Thyroid gland (tissue), 4 donors: ENCODE data around the gene SLC4A4. TPM values are rescaled to one million over a fixed set of nuclear protein-coding genes. Genes with fewer than 3 reads are reported as not detected.

Source experiments
- DNase-seq, 2 donors: peaks; one replicate each; pipeline ENCODE4 v3.0.0-alpha.2; 2019
- H3K27ac ChIP-seq, 3 donors: fragments of 200-600 bp; sonication (generic); 1 replicate in 2 of 3; 2 replicates in 1 of 3; pipeline ENCODE4 v1.5.1; 2016 to 2019; ENCODE audit warnings: mild to moderate bottlenecking in 1 of 3, moderate library complexity in 1 of 3
- H3K27me3 ChIP-seq: fragments of 200-600 bp; sonication (generic); one replicate; pipeline ENCODE4 v1.5.1; 2019
- H3K36me3 ChIP-seq, 2 donors: fragments of 200-600 bp; sonication (generic); one replicate each; pipeline ENCODE4 v1.5.1; 2016 to 2019
- H3K4me1 ChIP-seq, 2 donors: fragments of 200-600 bp; sonication (generic); one replicate each; pipeline ENCODE4 v1.5.1; 2017 to 2019
- H3K4me3 ChIP-seq, 3 donors: fragments of 200-600 bp; sonication (generic); replicated peaks in 1 of 3; 1 replicate in 2 of 3; 2 replicates in 1 of 3; pipeline ENCODE4 v1.5.1; 2016; ENCODE audit warnings: mild to moderate bottlenecking in 1 of 3
- H3K9me3 ChIP-seq: fragments of 200-600 bp; sonication (generic); one replicate; pipeline ENCODE4 v1.5.1; 2017
- POLR2A ChIP-seq, 2 donors: fragments of 450-650 bp; IDR thresholded peaks; one replicate each; pipeline ENCODE4 v1.6.1; 2017; ENCODE audit warnings: antibody characterized with exemption in 2 of 2, mild to moderate bottlenecking in 2 of 2, moderate library complexity in 1 of 2
- WGBS, 2 donors: methylation state at CpG; one replicate each; pipeline ENCODE4 v1.1.5; 2017; 5-methylcytosine and 5-hydroxymethylcytosine counted together
- intact Hi-C: fragments of 100-400 bp; cut with DNase I; formaldehyde crosslinking; loops from one replicate; pipeline ENCODE4 v1.15.1; 2023
- total RNA-seq, 4 donors: library from RNA; depleted of rRNA; stranded (reverse); fragments of >200 nt; gene quantifications; one replicate each; pipeline ENCODE4 v1.2.3, GENCODE V29; 2016
- TF ChIP-seq, protein P1 (sequence below), 6 experiments: fragments of 200-600 bp in 3 of 6; fragments of 450-650 bp in 3 of 6; sonication (generic) in 3 of 6; IDR thresholded peaks; one replicate each; pipeline ENCODE4 v1.5.1; 2016 to 2019; ENCODE audit warnings: antibody characterized with exemption in 6 of 6, mild to moderate bottlenecking in 2 of 6, inconsistent platforms in 1 of 6, moderate library complexity in 1 of 6

SLC4A4 gene
- total RNA-seq, 4 donors from 2014 or later = 39.8 to 90.7 (median 72.8) TPM

DNA sequence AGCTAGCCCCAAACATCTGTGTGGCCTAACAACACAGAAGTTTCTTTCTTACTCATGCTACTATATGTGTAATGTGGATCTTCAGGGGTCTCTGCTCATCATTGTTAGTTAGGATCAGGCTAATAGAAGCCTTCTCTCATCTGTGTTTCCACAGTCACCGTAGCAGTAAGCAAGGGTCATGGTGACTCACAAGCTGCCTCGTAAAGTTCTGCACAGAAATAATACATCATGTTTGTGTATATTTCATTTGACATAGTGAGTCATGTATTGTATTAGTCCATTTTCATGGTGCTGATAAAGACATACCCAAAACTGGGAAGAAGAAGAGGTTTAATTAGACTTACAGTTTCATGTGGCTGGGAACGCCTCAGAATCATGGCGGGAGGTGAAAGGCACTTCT is 38.7 kb downstream of the SLC4A4 start:
- intact Hi-C loops = no loop called here
- DNase-seq = no peak
- H3K9me3 ChIP-seq = no peaks in the 10 kb centered on the region
- no peaks in the 10 kb centered on the region for H3K36me3 ChIP-seq
- no peak overlapping the region for H3K4me3 ChIP-seq
- H3K27ac ChIP-seq = no peak overlapping the region
- no peaks in the 10 kb centered on the region for H3K27me3 ChIP-seq
- WGBS, 2 donors = 93 to 98% methylated on average over 4 of the region's 4 CpGs
- TF ChIP-seq POLR2A (IDR thresholded peaks at IDR 0.05) = no peak
- TF ChIP-seq, protein P1, sequence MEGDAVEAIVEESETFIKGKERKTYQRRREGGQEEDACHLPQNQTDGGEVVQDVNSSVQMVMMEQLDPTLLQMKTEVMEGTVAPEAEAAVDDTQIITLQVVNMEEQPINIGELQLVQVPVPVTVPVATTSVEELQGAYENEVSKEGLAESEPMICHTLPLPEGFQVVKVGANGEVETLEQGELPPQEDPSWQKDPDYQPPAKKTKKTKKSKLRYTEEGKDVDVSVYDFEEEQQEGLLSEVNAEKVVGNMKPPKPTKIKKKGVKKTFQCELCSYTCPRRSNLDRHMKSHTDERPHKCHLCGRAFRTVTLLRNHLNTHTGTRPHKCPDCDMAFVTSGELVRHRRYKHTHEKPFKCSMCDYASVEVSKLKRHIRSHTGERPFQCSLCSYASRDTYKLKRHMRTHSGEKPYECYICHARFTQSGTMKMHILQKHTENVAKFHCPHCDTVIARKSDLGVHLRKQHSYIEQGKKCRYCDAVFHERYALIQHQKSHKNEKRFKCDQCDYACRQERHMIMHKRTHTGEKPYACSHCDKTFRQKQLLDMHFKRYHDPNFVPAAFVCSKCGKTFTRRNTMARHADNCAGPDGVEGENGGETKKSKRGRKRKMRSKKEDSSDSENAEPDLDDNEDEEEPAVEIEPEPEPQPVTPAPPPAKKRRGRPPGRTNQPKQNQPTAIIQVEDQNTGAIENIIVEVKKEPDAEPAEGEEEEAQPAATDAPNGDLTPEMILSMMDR (IDR thresholded peaks at IDR 0.05) = no peak
- peaks cover 0 to under 1% of the 10 kb centered on the region in 2 donors for H3K4me1 ChIP-seq

DNA sequence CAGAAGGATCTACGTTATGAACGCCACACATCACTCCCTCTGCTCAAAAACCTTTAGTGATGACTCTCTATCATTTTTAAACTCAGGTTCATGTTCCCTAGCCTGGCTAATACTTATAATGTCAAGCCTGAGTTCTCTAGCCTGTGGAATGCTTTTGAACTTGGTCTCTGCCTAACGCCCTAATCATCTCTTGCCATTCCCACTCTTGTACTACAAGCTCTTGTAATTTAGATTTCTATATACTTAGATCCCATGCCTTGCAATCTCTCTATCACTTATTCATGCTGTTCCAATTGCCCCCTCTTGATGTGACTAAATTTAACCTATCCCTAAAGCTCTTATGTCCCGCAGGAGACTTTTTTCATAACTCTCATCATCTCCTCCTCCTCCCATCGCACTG is 40.3 kb downstream of the SLC4A4 start:
- Histone ChIP-seq H3K27me3 (no peaks in the 10 kb centered on the region), H3K4me3 (no peak overlapping the region), H3K27ac (no peak overlapping the region), H3K9me3 (no peaks in the 10 kb centered on the region), H3K4me1 (no peaks in the 10 kb centered on the region), H3K36me3 (no peaks in the 10 kb centered on the region)
- no peak for TF ChIP-seq POLR2A (IDR thresholded peaks at IDR 0.05)
- TF ChIP-seq, protein P1 (IDR thresholded peaks at IDR 0.05) = no peak
- no peak for DNase-seq
- intact Hi-C loops = no loop called here
- WGBS, 2 donors = 93 to 96% methylated on average over 5 of the region's 5 CpGs

DNA sequence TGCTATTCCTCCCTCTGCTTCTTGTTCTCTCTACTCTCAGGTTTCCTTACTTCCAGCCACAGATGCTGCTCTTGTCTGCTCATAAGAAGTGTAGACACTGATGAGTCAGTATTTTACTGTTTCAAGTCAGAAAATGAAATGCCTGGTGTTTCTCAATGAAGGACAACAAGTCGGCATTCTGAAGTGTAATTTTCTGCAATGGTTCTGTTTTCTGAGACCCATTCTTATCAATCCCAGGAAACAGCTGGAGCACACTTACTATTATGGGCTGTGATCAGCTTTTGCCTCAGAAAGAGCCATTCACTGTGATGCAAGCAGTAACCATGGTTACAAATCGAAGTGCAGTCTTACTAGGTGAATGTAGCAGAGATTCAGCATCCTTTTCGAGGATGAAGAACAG is 42.0 kb downstream of the SLC4A4 start:
- no peaks in the 10 kb centered on the region for H3K9me3 ChIP-seq
- H3K36me3 ChIP-seq = no peaks in the 10 kb centered on the region
- DNase-seq = no peak
- no peak for TF ChIP-seq POLR2A (IDR thresholded peaks at IDR 0.05)
- TF ChIP-seq, protein P1 (IDR thresholded peaks at IDR 0.05) = no peak
- H3K27me3 ChIP-seq = no peaks in the 10 kb centered on the region
- 88 to 91% methylated on average over 3 of the region's 3 CpGs for WGBS, 2 donors
- no peak overlapping the region for H3K27ac ChIP-seq
- intact Hi-C loops = no loop called here
- no peaks in the 10 kb centered on the region for H3K4me1 ChIP-seq
- no peak overlapping the region for H3K4me3 ChIP-seq

DNA sequence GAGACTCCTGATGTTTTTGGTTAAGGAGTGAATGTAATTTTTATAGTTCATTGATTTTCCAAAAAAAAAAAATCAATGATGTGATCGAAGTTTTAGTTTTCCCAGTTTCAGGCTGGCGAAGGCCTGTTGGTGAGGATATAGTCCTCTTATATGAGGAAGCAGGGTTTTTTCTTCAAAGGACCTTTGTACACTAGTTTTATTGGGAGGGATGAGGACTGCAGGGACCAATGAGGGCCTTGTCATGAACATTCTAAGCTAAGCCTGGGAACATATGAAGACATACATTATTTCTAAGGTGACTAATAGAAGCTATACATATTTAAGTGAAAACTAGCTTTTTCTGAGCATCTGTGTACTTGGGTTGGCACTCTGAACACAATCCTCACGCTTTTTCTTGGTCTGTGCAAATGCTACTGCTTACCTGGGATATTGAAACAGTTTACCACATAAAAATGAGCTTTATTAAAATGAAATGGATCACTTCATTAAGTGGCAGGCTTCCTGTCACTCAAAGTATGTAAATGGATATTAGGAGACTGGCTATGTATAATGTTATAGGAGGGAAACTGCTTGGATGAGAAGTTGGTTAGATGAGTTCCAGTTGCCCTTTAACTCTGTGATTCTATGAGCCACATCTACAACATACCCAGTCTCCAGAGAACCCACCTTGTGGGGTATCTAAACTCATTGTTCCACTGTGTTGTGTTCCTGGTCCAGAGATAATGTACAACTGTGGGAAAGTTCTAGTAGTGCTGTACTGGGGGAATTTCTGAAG is 43.5 kb downstream of the SLC4A4 start:
- TF ChIP-seq, protein P1 (IDR thresholded peaks at IDR 0.05) = no peak
- TF ChIP-seq POLR2A (IDR thresholded peaks at IDR 0.05) = no peak
- H3K27me3 ChIP-seq = no peaks in the 10 kb centered on the region
- intact Hi-C loops = no loop called here
- no peaks in the 10 kb centered on the region for H3K4me1 ChIP-seq
- H3K4me3 ChIP-seq = no peak overlapping the region
- no peaks in the 10 kb centered on the region for H3K36me3 ChIP-seq
- no peak for DNase-seq
- whole genome bisulfite sequencing, 2 donors = 94 to 98% methylated on average over 3 of the region's 3 CpGs
- no peaks in the 10 kb centered on the region for H3K9me3 ChIP-seq
- H3K27ac ChIP-seq = no peak overlapping the region

DNA sequence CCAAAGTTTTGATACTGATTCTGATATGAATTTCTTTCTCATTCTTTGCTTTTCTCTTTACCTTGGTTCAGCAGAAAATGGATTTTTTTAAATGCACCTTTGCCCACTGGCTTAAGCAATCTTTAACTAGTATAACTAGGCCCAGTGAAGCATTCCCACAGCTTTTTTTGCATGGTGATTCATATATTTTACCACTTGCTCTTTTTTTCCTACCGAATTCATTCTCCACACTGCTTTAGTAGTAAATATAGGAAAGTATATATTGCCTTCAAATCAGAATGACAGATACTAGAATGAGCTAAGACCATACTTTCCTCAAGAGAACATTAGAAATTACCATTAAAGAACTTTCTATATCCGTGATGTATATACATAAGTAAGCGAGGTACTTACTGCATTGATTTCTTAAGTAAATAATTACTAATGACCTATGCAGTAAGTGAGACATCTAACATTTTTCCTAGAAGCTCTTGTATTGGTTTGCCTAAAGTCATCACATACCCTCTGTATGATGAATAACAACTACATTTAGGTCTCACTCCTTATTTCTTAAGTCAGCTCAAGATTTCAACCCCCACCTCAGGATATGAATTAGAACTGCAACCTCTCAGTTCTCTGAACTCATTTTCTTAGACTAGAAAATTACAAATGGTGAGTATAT is 44.2 kb downstream of the SLC4A4 start:
- Histone ChIP-seq H3K36me3 (no peaks in the 10 kb centered on the region), H3K27me3 (no peaks in the 10 kb centered on the region), H3K4me3 (no peak overlapping the region), H3K4me1 (no peaks in the 10 kb centered on the region), H3K9me3 (no peaks in the 10 kb centered on the region), H3K27ac (no peak overlapping the region)
- TF ChIP-seq, protein P1 (IDR thresholded peaks at IDR 0.05) = no peak
- TF ChIP-seq POLR2A (IDR thresholded peaks at IDR 0.05) = no peak
- no peak for DNase-seq
- 89 to 95% methylated on average over 3 of the region's 3 CpGs for WGBS, 2 donors
- intact Hi-C loops = no loop called here
